LNCAP (cell line): ENCODE data around the gene MVD.
A peak's percentile ranks its signal among the peaks of the same experiment; 100 is the strongest.

Experiments used
- CTCF ChIP-seq: fragments of 450-650 bp; IDR thresholded peaks from 2 replicates; pipeline ENCODE4 v1.5.1; 2017; ENCODE audit warnings: mild to moderate bottlenecking

The MVD gene

GRCh38 chr16:88685156-88686061 lies 22.5 kb upstream of the MVD start:
- TF ChIP-seq CTCF = peak; percentile 71

GRCh38 chr16:88684569-88685155 lies 21.8 kb upstream of the MVD start:
- TF ChIP-seq CTCF = no peak

- no peak for TF ChIP-seq CTCF
Measured at GRCh38 chr16:88681709-88682451, 19.0 kb upstream of the MVD start.

GRCh38 chr16:88681084-88681680 lies 18.3 kb upstream of the MVD start:
- TF ChIP-seq CTCF = peak; percentile 55

GRCh38 chr16:88680554-88681083 lies 17.7 kb upstream of the MVD start:
- no peak for TF ChIP-seq CTCF

- TF ChIP-seq CTCF = no peak
Measured at GRCh38 chr16:88678224-88678979, 15.5 kb upstream of the MVD start.
